GM21576 (cell line): ENCODE data around the gene EXOC4.
"Not testable (repeated sequence)": the region's sequence is repeated elsewhere in the genome, so short reads cannot be mapped to it uniquely, and the experiment has no call there.

Experiments used
- ATAC-seq: cut with Tn5 transposase; IDR thresholded peaks from one replicate; pipeline ENCODE4 v1.9.1; 2021; ENCODE audit warnings: mild to moderate bottlenecking, moderate library complexity; ENCODE audit not compliant: unreplicated experiment

EXOC4 gene

DNA sequence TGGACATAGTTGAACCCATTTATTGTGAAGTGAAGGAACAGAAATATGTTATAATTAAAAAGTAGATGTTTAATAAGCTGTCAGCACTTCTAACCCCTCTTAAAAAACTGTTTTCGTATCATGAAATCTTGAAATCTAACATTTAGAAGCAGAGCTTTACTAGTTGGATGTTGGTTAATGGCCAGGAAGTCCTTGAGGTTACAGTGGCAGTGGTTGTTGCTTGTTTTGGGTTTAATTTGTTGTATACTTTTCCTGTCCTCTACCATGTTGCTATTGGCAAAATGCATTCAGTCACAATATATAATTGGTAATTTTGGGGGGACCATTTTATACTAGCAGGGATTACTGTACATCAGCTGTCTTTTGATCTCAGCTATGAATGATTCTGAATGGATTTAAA lies 60.7 kb downstream of the EXOC4 start:
- no peak for ATAC-seq

DNA sequence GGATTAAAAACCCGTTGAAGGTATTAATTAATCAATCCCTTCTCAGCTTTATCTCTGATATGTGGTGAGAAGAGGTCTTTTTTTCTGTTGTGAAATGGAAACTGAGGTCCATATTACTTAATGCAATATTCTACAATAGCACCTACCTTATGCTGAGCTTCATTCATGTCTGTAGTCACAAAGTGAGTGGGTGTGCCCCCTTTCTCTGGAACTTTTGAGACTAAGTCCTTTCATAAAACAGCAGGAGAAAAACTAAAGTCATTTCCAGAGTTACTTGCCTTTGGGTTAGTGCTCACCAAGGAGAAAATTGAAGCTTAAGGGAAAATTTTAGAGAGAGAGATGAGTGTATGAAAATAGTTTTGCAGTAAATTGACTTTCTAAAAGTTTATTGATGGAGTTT lies 61.2 kb downstream of the EXOC4 start:
- ATAC-seq, result no peak

DNA sequence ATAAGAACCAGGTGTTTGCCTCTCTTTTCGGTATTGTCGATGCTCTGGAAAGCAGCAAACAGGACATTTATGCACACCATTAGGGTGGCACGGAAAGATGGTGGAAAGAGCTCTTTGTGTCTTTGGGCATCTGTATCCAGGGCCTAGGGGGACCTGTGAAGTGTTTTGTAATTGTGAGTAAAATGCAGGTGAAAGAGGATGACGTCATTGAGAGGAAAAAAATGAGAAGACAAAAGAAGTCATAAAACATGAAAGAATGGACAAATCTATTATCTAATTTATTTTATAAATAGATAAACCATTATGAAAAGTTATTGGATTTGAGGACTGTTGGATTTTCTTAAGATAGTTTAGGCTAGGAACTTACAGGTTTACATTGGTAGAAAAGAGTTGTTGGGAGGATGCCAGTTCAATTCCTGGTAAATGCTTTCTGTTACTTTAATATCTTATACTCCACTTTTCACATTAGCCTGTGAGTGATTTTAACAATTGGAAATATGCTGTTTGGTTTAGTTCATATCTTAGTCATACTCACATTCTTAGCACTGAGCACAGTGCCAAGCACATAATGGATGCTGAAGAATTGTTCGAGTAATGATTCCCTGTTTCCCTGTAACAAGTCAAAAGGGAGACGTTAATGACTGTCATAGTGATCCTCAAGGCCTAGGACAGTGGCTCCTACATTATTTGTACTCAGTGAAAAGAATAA lies 62.6 kb downstream of the EXOC4 start:
- no peak for ATAC-seq

DNA sequence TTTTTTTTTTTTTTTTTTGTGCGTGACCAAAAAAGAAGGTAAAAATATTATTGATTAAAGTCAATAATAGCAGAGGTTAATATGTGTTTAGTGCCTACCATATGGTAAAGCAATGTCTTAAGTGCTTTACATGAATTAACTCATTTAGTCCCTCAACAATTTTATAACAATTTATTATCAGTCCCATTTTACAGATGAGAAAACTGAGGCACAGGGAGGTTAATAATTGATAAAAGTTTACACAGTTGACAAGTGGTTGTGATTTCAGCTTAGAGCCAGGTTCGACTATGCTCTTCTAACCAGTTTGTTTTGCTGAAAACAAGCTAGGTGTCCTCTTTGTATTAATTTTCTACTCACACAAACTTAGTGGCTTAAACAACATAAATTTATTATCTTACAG lies 67.0 kb downstream of the EXOC4 start:
- no peak for ATAC-seq

DNA sequence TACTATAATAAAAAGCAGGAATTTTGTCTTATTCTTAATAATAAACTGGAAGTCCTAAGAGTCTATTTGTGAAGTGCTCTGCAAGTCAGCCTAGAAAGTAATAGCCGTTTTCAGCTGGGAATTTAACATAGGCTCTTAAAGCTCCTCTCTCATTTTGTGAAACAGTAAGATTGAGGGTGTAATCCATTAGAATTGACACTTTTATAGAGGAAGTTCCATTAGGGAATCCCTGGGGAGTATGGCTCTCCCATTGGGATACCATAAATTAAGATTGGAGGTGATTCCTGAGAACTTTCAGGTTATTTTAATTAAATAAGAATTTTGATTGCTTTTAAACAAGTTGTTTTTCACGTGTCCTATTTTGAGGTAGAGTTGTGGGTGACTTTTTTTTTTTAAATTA lies 68.0 kb downstream of the EXOC4 start:
- ATAC-seq, result no peak

DNA sequence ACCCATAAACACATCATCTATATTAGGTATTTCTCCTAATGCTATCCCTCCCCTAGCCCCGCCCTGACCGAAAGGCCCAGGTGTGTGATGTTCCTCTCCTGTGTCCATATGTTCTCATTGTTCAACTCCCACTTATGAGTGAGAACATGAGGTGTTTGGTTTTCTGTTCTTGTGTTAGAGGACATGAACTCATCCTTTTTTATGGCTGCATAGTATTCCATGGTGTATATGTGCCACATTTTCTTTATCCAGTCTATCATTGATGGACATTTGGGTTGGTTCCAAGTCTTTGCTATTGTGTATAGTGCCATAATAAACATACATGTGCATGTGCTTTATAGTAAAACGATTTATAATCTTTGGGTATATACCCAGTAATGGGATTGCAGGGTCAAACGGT lies 68.5 kb downstream of the EXOC4 start:
- not testable (repeated sequence) for ATAC-seq

DNA sequence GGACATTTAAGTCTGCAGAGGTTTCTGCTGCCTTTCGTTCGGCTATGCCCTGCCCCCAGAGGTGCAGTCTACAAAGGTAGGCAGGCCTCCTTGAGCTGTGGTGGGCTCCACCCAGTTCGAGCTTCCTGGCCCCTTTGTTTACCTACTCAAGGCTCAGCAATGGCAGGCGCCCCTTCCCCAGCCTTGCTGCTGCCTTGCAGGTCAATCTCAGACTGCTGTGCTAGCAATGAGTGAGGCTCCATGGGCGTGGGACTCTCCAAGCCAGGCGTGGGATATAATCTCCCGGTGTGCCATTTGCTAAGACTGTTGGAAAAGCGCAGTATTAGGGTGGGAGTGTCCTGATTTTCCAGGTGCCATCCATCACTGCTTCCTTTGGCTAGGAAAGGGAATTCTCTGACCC lies 73.9 kb downstream of the EXOC4 start:
- ATAC-seq, result not testable (repeated sequence)

DNA sequence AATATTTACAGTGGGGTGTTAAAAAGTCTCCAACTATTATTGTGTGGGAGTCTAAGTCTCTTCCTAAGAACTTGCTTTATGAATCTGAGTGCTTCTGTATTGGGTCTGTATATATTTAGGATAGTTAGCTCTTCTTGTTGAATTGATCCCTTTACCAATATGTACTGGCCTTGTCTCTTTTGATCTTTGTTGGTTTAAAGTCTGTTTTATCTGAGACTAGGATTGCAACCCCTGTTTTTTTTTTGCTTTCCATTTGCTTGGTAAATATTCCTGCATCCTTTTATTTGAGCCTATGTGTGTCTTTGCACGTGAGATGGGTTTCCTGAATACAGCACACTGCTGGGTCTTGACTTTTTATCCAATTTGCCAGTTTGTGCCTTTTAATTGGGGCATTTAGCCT lies 75.1 kb downstream of the EXOC4 start:
- ATAC-seq, result not testable (repeated sequence)

DNA sequence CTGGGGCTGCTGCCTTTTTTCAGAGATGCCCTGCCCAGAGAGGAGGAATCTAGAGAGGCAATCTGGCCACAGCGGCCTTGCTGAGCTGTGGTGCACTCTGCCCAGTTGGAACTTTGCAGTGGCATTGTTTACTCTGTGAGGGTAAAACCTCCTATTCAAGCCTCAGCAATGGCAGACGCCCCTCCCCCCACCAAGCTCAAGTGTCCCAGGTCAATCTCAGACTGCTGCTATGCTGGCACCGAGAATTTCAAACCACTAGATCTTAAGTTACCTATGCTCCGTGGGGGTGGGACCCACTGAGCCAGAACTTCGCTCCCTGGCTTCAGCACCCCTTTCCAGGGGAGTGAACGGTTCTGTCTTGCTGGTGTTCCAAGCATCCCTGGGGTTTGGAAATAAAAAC lies 77.2 kb downstream of the EXOC4 start:
- ATAC-seq, result no peak

DNA sequence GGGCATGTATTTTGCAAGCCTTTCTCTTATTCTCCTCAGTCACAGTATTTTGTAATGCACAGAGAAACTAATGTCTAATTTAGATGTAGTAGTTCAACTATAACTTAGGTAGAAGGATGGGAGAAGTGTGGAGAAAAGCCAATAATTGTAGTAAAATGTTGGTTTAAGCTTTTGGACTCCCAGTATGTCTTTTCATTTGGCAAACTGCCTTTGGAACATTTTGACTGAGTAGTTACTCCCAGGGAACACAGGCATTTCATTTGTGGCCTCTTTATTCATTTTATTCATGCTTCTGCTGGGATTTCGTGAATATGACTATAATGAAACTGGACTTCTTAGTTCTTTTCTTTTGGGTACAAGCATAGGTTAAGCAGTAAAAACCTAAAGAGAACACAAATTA lies 79.0 kb downstream of the EXOC4 start:
- no peak for ATAC-seq

DNA sequence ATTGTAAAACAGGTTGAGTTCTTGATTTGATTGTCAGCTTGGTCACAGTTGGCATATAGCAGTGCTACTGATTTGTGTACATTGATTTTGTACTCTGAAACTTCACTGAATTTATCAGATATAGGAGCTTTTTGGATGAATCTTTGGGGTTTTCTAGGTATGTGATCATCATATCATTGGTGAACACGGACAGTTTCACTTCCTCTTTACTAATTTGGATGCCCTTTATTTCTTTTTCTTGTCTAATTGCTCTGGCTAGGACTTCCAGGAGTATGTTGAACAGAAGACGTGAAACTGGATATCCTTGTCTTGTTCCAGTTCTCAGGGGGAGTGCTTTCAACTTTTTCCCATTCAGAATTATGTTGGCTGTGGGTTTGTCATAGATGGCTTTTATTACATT lies 86.9 kb downstream of the EXOC4 start:
- no peak for ATAC-seq

DNA sequence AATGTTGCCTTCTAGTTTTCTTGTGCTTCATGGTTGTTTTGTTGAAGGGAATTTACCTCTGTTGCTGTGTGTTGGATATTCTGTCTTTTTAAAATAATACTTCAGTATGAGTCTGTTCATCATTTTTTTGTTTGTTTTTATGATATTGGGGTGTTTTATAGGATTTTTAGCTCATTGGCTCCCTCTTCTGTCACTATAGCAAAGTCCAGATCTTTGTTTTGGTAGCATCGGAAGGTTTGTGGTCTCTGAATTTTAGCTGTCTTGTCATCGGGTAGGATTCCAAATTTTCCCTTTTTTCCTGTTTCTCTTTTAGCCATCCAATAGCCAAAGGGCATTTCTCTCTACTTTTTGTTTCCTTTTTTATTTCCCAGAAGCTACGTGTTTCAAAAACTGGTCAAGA lies 91.4 kb downstream of the EXOC4 start:
- ATAC-seq, result no peak

DNA sequence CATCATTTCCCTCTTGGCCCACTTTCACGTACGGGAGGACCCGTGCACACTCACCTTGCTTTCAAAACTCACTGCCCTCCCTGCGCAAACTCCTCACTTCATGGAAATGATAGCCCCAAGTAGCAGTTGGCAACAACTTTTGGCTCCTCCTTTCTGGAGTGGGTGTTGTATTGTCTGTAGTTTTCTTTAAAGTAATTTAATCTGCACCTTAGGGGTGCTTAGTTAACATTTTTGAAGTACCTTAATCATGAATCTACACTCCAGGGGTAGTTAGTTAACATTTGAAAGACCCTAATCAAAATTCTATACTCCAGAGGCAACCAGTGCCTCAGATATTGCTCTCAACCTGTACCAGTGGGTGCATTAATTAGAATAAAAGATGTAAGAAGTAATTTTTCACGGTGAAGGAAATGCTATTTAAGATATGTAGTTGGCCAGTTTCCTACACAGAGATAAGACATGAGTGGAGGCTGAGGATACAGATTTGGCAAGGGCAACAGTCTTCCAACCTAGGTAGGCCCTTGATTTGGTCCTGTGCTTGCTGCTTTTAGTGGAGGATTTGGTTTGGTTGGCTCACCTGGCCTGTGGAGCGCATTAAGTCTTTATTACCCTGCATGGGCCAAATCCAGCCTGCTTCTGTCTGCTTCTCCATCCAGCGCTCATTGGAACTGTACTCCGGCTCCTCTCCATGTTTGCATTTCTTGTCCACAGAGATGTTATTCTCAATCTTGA lies 93.0 kb downstream of the EXOC4 start:
- ATAC-seq, result no peak

DNA sequence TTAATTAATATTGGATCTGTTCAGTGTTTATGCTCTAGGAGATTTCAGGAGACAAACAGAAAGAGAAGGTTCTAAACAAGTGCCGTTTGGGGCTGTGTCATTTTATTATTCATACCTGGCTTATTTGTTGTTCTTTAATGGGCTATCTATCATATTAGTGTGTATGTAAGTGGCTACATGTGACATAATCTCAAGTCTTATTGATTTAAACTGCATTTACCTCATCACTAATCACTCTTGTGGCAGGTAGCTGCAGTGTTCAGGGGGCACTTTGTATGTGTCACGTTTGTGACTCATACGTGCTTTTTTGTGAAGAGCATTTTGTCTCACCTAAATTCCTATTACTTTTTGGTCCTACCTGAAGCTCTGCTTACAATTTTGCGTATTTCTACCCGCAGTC lies 95.4 kb downstream of the EXOC4 start:
- ATAC-seq, result no peak

DNA sequence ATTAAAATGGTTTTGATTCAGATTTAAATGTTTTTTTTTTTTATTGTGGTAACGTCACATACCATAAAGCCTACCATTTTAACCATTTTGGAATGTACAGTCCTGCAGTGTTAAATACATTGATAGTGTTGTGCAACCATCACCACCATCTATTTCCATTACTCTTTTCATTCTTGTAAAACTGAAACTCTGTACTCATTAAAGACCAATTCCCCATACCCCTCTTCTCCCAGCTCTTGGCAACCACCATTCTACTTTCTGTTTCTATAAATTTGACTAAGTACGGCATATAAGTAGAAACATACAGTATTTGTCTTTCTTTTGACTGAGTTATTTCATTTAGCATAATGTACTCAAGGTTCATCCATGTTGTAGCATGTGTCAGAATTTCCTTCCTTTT lies 96.2 kb downstream of the EXOC4 start:
- ATAC-seq, result no peak

DNA sequence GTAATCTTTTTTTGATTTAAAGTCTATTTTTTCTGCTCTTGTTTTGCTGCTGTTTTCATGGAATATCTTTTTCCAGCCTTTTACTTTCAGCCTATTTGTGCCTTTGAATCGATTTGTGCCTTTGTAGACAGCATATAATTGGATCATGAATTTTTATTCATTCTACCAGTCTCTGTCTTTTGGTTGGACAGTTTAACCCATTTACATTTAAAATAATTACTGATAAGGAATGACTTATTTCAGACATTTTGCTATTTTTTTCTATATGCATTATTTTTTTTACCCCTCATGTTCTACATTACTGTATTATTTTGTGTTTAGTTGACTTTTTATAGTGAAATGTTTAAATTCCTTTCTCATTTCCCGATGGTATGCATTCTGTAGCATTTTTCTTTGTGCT lies 99.6 kb downstream of the EXOC4 start:
- no peak for ATAC-seq

DNA sequence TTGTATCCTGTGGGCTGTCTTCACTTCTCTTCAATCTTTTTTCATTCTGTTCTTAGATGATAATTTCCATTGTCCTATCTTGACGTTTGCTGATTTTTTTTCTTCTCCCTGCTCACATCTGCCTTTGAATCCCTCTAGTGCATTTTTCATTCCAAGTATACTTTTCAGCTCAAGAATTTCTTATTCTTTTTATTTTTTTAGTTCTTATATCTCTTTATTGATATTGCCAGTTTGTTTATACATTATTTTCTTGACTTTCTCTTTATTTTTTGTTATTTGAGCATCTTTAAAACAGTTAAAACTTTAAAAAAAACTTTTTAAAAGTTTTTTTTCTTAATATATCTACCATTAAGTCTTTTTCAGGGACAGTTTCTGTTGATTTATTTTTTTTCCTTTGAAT lies 100.9 kb downstream of the EXOC4 start:
- no peak for ATAC-seq

DNA sequence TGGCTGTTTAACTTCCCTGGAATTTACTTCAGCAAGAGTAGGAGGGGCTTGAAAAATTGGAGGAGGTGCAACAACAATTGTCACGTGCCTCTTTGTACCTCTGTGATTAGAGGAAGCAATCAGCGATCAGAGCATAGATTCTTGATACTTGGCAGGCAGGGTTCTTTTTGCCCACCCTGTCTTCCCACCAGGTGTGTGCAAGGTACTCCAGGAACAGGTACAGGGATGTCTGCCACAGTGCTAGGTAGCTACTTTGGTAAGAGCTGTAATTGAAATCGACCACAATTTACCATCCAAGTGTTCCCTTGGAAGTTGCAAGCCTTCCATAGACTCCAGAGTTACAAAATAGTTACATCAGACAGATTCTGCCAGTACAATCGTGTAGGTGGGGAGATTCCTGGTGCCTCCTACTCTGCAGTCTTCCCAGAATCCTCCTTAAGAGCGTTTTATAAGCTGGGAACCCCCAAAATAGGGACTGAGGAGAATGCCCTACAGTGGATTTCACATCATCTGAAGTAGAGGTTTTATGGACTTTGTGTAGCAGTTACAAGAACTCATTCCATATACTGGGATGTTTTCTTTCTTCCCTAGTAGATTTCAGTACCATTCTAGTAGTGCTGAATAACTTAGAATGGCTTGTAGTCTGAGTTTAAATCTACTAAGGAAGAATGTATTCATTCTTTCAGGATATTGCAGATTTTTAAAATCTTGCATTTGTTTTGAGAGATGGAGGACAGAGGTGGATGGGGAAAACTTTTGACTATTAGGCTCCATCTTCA lies 101.9 kb downstream of the EXOC4 start:
- no peak for ATAC-seq

DNA sequence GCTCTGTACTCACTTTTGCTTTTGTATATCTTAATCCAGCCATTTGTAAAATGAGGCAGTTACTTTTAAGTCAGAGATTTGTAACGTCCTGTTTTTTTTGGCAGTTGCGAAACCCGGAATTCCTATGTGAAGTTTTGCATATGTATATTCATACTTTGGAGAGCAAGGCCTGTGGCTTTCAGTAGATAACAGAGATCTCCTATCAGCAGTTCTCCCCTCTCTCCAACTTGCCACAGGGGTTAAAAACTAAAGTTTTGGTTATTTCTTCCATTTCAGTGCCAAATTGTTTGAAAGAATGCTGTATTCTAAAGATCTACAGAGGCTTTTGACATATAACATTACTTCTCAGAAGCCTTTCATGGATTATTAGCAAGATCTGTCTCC lies 102.4 kb downstream of the EXOC4 start:
- no peak for ATAC-seq

DNA sequence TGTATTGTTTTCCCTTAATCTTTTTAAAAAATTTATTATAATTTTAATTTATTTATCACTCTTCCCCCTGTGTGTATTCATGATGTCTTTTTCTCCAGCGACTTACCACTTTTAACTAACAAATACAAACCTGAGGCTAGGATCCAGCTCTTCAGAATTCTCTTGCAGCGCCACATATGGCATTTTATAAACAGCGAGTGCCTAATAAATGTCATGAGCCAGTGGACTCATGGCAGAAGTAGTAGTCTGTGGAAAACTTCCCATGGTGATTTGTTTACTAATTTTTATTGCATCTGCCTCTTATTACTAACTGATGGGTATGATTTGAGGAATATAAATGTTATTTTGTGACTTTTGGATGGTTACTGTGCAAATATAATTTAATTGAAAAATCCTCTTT lies 102.9 kb downstream of the EXOC4 start:
- no peak for ATAC-seq

DNA sequence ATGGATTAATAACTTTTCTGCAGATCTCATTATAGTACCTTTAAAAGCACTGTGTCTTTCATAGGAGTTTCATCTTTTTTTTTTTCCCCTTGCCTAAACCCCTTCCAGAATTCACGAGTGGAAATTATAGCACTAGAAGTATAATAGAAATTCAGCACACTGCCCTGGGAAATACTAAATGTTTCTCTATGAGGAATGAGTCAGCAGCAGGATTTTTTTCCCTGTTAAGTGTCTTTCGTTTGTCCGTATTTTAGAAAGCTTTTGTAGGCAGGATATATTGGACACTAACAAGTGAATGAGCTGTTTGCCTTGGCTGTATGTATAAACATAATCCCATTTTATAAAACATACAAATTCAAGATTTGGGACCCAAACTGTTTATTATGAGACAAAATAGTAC lies 105.8 kb downstream of the EXOC4 start:
- no peak for ATAC-seq

DNA sequence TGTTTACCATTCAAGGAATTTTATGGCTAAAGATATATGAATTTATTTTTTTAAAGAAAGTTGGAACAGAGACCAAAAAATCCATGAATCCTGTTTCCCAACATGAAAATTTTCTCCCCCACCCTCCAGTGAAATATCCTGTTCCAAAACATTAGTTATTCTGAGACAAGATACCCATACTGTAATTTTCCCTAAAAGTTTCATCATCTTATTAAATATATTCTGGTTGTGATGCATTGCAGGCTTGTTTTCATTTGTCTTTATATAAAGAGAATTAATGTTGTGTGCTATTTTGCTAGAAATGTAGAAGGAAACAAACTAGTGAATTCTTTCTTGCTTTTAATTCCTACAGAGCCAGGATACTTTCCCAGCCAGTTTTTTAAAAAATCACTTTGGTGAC lies 106.6 kb downstream of the EXOC4 start:
- no peak for ATAC-seq
